HG03520 (cell line): Measurements from ENCODE around the gene CACNA1F.
"Not testable (repeated sequence)": the region's sequence is repeated elsewhere in the genome, so short reads cannot be mapped to it uniquely, and the experiment has no call there.

Source experiments
- ATAC-seq: cut with Tn5 transposase; IDR thresholded peaks from one replicate; pipeline ENCODE4 v1.9.1; 2021; ENCODE audit warnings: mild to moderate bottlenecking, moderate library complexity; ENCODE audit not compliant: unreplicated experiment

CACNA1F gene

GRCh38 chrX:49177873-49178480, 55.2 kb downstream of the CACNA1F start:
- no peak for ATAC-seq

- no peak for ATAC-seq
These were observed 55.8 kb downstream of the CACNA1F start for GRCh38 chrX:49177338-49177833.

GRCh38 chrX:49176421-49177326, 56.5 kb downstream of the CACNA1F start:
- no peak for ATAC-seq

GRCh38 chrX:49175435-49176274, 57.5 kb downstream of the CACNA1F start:
- ATAC-seq: no peak

- ATAC-seq: no peak
These were observed 58.4 kb downstream of the CACNA1F start for GRCh38 chrX:49174723-49175122.

- not testable (repeated sequence) for ATAC-seq
These were observed 59.6 kb downstream of the CACNA1F start for GRCh38 chrX:49173544-49173943.

- ATAC-seq: peak; percentile 62
These were observed 60.8 kb downstream of the CACNA1F start for GRCh38 chrX:49172280-49172780.

- peak; percentile 38 for ATAC-seq
These were observed 61.3 kb downstream of the CACNA1F start, which contains the start of gene PLP2 for GRCh38 chrX:49171752-49172279. TSS of gene PLP2 (plus strand) at chrX:49171898. CDS start at chrX:49172001, 103 bp downstream.

GRCh38 chrX:49167740-49168108, 65.4 kb downstream of the CACNA1F start:
- no peak for ATAC-seq

- no peak for ATAC-seq
These were observed 66.0 kb downstream of the CACNA1F start for GRCh38 chrX:49166914-49167739.

- peak; percentile 34 for ATAC-seq
These were observed 66.9 kb downstream of the CACNA1F start for GRCh38 chrX:49165901-49166881.

- ATAC-seq: no peak
These were observed 68.4 kb downstream of the CACNA1F start for GRCh38 chrX:49164589-49165360.

- ATAC-seq: peak; percentile 57
These were observed 69.4 kb downstream of the CACNA1F start for GRCh38 chrX:49163555-49164419.

GRCh38 chrX:49162620-49163019, 70.5 kb downstream of the CACNA1F start, which contains the start of gene MAGIX:
TSS of gene MAGIX (plus strand) at chrX:49162758. CDS start at chrX:49162890, 132 bp downstream.
- no peak for ATAC-seq

- no peak for ATAC-seq
These were observed 71.5 kb downstream of the CACNA1F start for GRCh38 chrX:49161632-49162031.

GRCh38 chrX:49160908-49161307, 72.2 kb downstream of the CACNA1F start:
- no peak for ATAC-seq

GRCh38 chrX:49157194-49157593, 75.9 kb downstream of the CACNA1F start:
- no peak for ATAC-seq
